Panc1 (cell line): Measurements from ENCODE around the gene NSMF. TPM values are rescaled to one million over a fixed set of nuclear protein-coding genes. Genes with fewer than 3 reads are reported as not detected.

Experiments used
- ATAC-seq: fragments of 200-7000 bp; cut with Tn5 transposase; 2 replicates; pipeline ENCODE4 v1.9.1; 2020; ENCODE audit warnings: mild to moderate bottlenecking, moderate library complexity
- BruUV-seq: library from RNA; stranded (reverse); fragments of 400-500 nt; replicated peaks from 2 replicates; lab custom pipeline; 2021; lab: Mats Ljungman, UMichigan
- CTCF ChIA-PET: fragments of 300-600 bp; sonication (Branson Sonifier 250); formaldehyde crosslinking; loops from one replicate; lab custom pipeline; 2022; ENCODE audit warnings: antibody characterized with exemption; lab: Charles Lee
- POLR2A ChIA-PET: fragments of 300-600 bp; sonication (Branson Sonifier 250); formaldehyde crosslinking; loops from one replicate; lab custom pipeline; 2022; ENCODE audit warnings: antibody characterized with exemption; lab: Charles Lee
- DNase-seq: peaks from one replicate; pipeline ENCODE4 v3.0.0-alpha.2; 2010; ENCODE audit warnings: low read depth, low spot score
- H3K27ac ChIP-seq: 2 replicates; pipeline ENCODE4 v1.5.1; 2011; ENCODE audit warnings: mild to moderate bottlenecking, low read length, inconsistent platforms
- H3K27me3 ChIP-seq: fragments of 200-500 bp; sonication (Bioruptor generic); 2 replicates; pipeline ENCODE4 v1.6.0; 2014; ENCODE audit warnings: low read length, inconsistent platforms; ENCODE audit not compliant: control insufficient read depth, insufficient read depth
- H3K36me3 ChIP-seq: fragments of 200-500 bp; sonication (Bioruptor generic); 2 replicates; pipeline ENCODE4 v1.5.1; 2014; ENCODE audit warnings: inconsistent platforms, mild to moderate bottlenecking, low read length, moderate library complexity; ENCODE audit not compliant: control insufficient read depth, insufficient read depth
- H3K4me1 ChIP-seq: 2 replicates; pipeline ENCODE4 v1.5.1; 2011; ENCODE audit warnings: inconsistent platforms, mild to moderate bottlenecking, low read length, moderate library complexity; ENCODE audit not compliant: control insufficient read depth, insufficient read depth
- H3K4me3 ChIP-seq, 2 experiments: 2 replicates each; pipeline ENCODE4 v1.5.1; 2011 to 2012; ENCODE audit warnings: low read depth in 2 of 2, low read length in 2 of 2, mild to moderate bottlenecking in 2 of 2, inconsistent platforms in 1 of 2, moderate library complexity in 1 of 2
- H3K9me3 ChIP-seq: fragments of 200-500 bp; sonication (Bioruptor generic); 2 replicates; pipeline ENCODE4 v1.5.1; 2014; ENCODE audit warnings: low read depth, mild to moderate bottlenecking, inconsistent platforms, low read length, moderate library complexity; ENCODE audit not compliant: control insufficient read depth, insufficient read depth
- CTCF ChIP-seq: fragments of 450-650 bp; IDR thresholded peaks from 2 replicates; pipeline ENCODE4 v1.5.1; 2017; ENCODE audit warnings: mild to moderate bottlenecking
- POLR2AphosphoS5 ChIP-seq: IDR thresholded peaks from 2 replicates; pipeline ENCODE4 v1.6.1; 2012; ENCODE audit warnings: mild to moderate bottlenecking, low read depth, low read length, moderate library complexity
- REST ChIP-seq, 2 experiments: IDR thresholded peaks; 2 replicates each; pipeline ENCODE4 v1.6.1; 2011 to 2012; ENCODE audit warnings: low read depth in 2 of 2, control low read depth in 1 of 2, low read length in 1 of 2, mild to moderate bottlenecking in 1 of 2, moderate library complexity in 1 of 2; ENCODE audit not compliant: insufficient read depth in 1 of 2
- SIN3A ChIP-seq: IDR thresholded peaks from 2 replicates; pipeline ENCODE4 v1.6.1; 2012; ENCODE audit warnings: low read depth, mild to moderate bottlenecking, low read length, moderate library complexity, borderline replicate concordance; ENCODE audit not compliant: insufficient read depth
- TCF7L2 ChIP-seq: IDR thresholded peaks from 2 replicates; pipeline ENCODE4 v1.6.1; 2011; ENCODE audit warnings: mild to moderate bottlenecking, low read depth, low read length, inconsistent platforms
- in situ Hi-C: cut with HindIII; loops from 2 replicates; pipeline ENCODE4 v1.10.0; 2016; ENCODE audit warnings: low sequenced_read_pairs, low pct_unique_long_range_greater_than_20kb
- intact Hi-C: fragments of 100-400 bp; cut with micrococcal nuclease; formaldehyde crosslinking; loops from one replicate; pipeline ENCODE4 v1.10.0; 2022; ENCODE audit not compliant: unreplicated experiment
- total RNA-seq: library from RNA; stranded (reverse); gene quantifications from one replicate; pipeline ENCODE4 v1.2.1, GENCODE V29; 2021; ENCODE audit not compliant: unreplicated experiment

The NSMF gene
- total RNA-seq, 1 experiment from 2014 or later = 40.0 TPM

- no peak for DNase-seq
- no peak overlapping the region for H3K4me3 ChIP-seq
- BruUV-seq = no TSS peak
- CTCF ChIA-PET = no interaction called here
- ATAC-seq = no peak
- in situ Hi-C loops (no loop called here), intact Hi-C loops (no loop called here)
- no peak overlapping the region for H3K27ac ChIP-seq
- TF ChIP-seq POLR2AphosphoS5 (no peak), TCF7L2 (no peak), SIN3A (no peak), REST (IDR thresholded peaks at IDR 0.05; ENCODE audit: insufficient read depth in 1 of 2, low read depth in 2 of 2, low read length in 1 of 2) (no peak), CTCF (no peak)
- no peaks in the 10 kb centered on the region for H3K27me3 ChIP-seq
- no peaks in the 10 kb centered on the region for H3K9me3 ChIP-seq
- H3K36me3 ChIP-seq = no peaks in the 10 kb centered on the region
- H3K4me1 ChIP-seq = peaks cover 6% of the 10 kb centered on the region
- POLR2A ChIA-PET = no interaction called here
Measured at GRCh38 chr9:137402746-137403145, 56.4 kb downstream of the NSMF start.

- peaks cover 6% of the 10 kb centered on the region for H3K4me1 ChIP-seq
- ATAC-seq (no peak), DNase-seq (no peak)
- TF ChIP-seq REST (IDR thresholded peaks at IDR 0.05; ENCODE audit: insufficient read depth in 1 of 2, low read depth in 2 of 2, low read length in 1 of 2) = no peak
- no peak for TF ChIP-seq SIN3A
- no peak for TF ChIP-seq CTCF
- no peak for TF ChIP-seq TCF7L2
- TF ChIP-seq POLR2AphosphoS5 = no peak
- in situ Hi-C loops (no loop called here), intact Hi-C loops (no loop called here)
- H3K9me3 ChIP-seq = no peaks in the 10 kb centered on the region
- H3K36me3 ChIP-seq = no peaks in the 10 kb centered on the region
- ChIA-PET CTCF (no interaction called here), POLR2A (no interaction called here)
- no TSS peak for BruUV-seq
- no peak overlapping the region for H3K4me3 ChIP-seq
- H3K27ac ChIP-seq = no peak overlapping the region
- H3K27me3 ChIP-seq = no peaks in the 10 kb centered on the region
Measured at GRCh38 chr9:137398561-137399468, 60.3 kb downstream of the NSMF start.
